HepG2 (cell line): ENCODE measurements around the gene EGFR. TPM values are rescaled to one million over a fixed set of nuclear protein-coding genes. Genes with fewer than 3 reads are reported as not detected.
A peak's percentile ranks its signal among the peaks of the same experiment; 100 is the strongest.

ENCODE experiments used
- ASH2L ChIP-seq: fragments of 300-600, 200-600 bp; sonication (generic); IDR thresholded peaks from 2 replicates; pipeline ENCODE4 v1.7.0; 2017; ENCODE audit warnings: low read depth, mild to moderate bottlenecking, moderate library complexity, mixed read lengths, low read length; ENCODE audit not compliant: insufficient read length
- CEBPG ChIP-seq: IDR thresholded peaks from 2 replicates; pipeline ENCODE4 v1.6.1; 2016
- CREB1 ChIP-seq, 2 experiments: fragments of 450-650 bp in 1 of 2; IDR thresholded peaks; 2 replicates each; pipeline ENCODE4 v1.6.1; 2016 to 2017; ENCODE audit warnings: control low read depth in 1 of 2, mild to moderate bottlenecking in 1 of 2, missing compliant biosample characterization in 1 of 2, missing genetic modification characterization in 1 of 2
- HOXA3 ChIP-seq: sonication (generic); formaldehyde crosslinking; IDR thresholded peaks from 2 replicates; pipeline ENCODE4 v1.5.0; 2020; ENCODE audit warnings: missing genetic modification reagents
- MAFG ChIP-seq: sonication (generic); formaldehyde crosslinking; IDR thresholded peaks from 2 replicates; pipeline ENCODE4 v1.5.1; 2020; ENCODE audit warnings: mild to moderate bottlenecking, missing genetic modification reagents
- NCOR1 ChIP-seq: fragments of 200-600 bp; sonication (generic); IDR thresholded peaks from 2 replicates; pipeline ENCODE4 v1.7.0; 2017; ENCODE audit warnings: antibody characterized with exemption, low read length, borderline replicate concordance
- SRSF1 ChIP-seq: fragments of 200-400 bp; formaldehyde crosslinking; optimal IDR thresholded peaks from 2 replicates; pipeline ENCODE3; 2017; ENCODE audit warnings: mild to moderate bottlenecking, low read depth, low read length, moderate library complexity
- ZFP36L2 ChIP-seq: sonication (generic); formaldehyde crosslinking; IDR thresholded peaks from 2 replicates; pipeline ENCODE4 v1.4.0; 2020; ENCODE audit warnings: missing genetic modification reagents
- ZFX ChIP-seq: sonication (generic); formaldehyde crosslinking; IDR thresholded peaks from 2 replicates; pipeline ENCODE4 v1.4.0; 2020; ENCODE audit warnings: mild to moderate bottlenecking, low read depth, missing genetic modification reagents, moderate library complexity
- ZNF138 ChIP-seq: sonication (generic); formaldehyde crosslinking; IDR thresholded peaks from 2 replicates; pipeline ENCODE4 v1.5.0; 2020; ENCODE audit warnings: mild to moderate bottlenecking, low read depth, missing genetic modification reagents
- ZNF142 ChIP-seq: sonication (generic); formaldehyde crosslinking; IDR thresholded peaks from 2 replicates; pipeline ENCODE4 v1.4.0; 2020; ENCODE audit warnings: missing genetic modification reagents
- ZNF180 ChIP-seq: sonication (generic); formaldehyde crosslinking; IDR thresholded peaks from 2 replicates; pipeline ENCODE4 v1.4.0; 2020; ENCODE audit warnings: low read depth, missing genetic modification reagents, borderline replicate concordance
- ZNF253 ChIP-seq: sonication (generic); formaldehyde crosslinking; IDR thresholded peaks from 2 replicates; pipeline ENCODE4 v1.8.0; 2022; ENCODE audit warnings: mild to moderate bottlenecking, missing genetic modification reagents, borderline replicate concordance
- ZNF260 ChIP-seq: sonication (generic); formaldehyde crosslinking; IDR thresholded peaks from 2 replicates; pipeline ENCODE4 v1.4.0; 2020; ENCODE audit warnings: missing genetic modification reagents, low read depth, mild to moderate bottlenecking, borderline replicate concordance
- ZNF326 ChIP-seq: sonication (generic); formaldehyde crosslinking; IDR thresholded peaks from 2 replicates; pipeline ENCODE4 v1.4.0; 2020; ENCODE audit warnings: missing genetic modification reagents, borderline replicate concordance
- ZNF33A ChIP-seq: sonication (generic); formaldehyde crosslinking; IDR thresholded peaks from 2 replicates; pipeline ENCODE4 v1.5.1; 2020; ENCODE audit warnings: missing genetic modification reagents, mild to moderate bottlenecking, moderate library complexity, borderline replicate concordance
- ZNF430 ChIP-seq: sonication (generic); formaldehyde crosslinking; IDR thresholded peaks from 2 replicates; pipeline ENCODE4 v1.9.0; 2021; ENCODE audit warnings: mild to moderate bottlenecking, missing genetic modification reagents
- ZNF446 ChIP-seq: sonication (generic); formaldehyde crosslinking; IDR thresholded peaks from 2 replicates; pipeline ENCODE4 v1.5.0; 2020; ENCODE audit warnings: mild to moderate bottlenecking, missing genetic modification reagents
- ZNF512B ChIP-seq: sonication (generic); formaldehyde crosslinking; IDR thresholded peaks from 2 replicates; pipeline ENCODE4 v1.5.1; 2020; ENCODE audit warnings: missing genetic modification reagents, mild to moderate bottlenecking, borderline replicate concordance
- polyA plus RNA-seq, 8 experiments: library from polyadenylated mRNA; depleted of rRNA in 3 of 8; stranded (reverse) in 7 of 8; unstranded in 1 of 8; fragments of >200 nt; fragmentation: Illumina TruSeq in 4 of 8; extraction: Trizol in 4 of 8; gene quantifications; 2 replicates each; pipeline versions ENCODE4 v1.2.1 to v1.2.3, GENCODE V29; 2011 to 2016; ENCODE audit warnings: low read depth in 4 of 8, missing spikeins in 1 of 8, mixed read lengths in 1 of 8; ENCODE audit not compliant: insufficient read depth in 1 of 8
- total RNA-seq, 5 experiments: library from RNA; depleted of rRNA; stranded (reverse); fragments of >200 nt; fragmentation: Illumina TruSeq; extraction: Trizol; gene quantifications; 2 replicates each; pipeline ENCODE4 v1.2.3, GENCODE V29; 2016; ENCODE audit warnings: low read depth in 1 of 5
- TF ChIP-seq, protein P1 (sequence below): sonication (generic); formaldehyde crosslinking; IDR thresholded peaks from 2 replicates; pipeline ENCODE4 v1.4.0; 2020; ENCODE audit warnings: mild to moderate bottlenecking, missing genetic modification reagents

EGFR gene
- total and polyA plus RNA-seq, 2 of the 13 experiments (the other 11 are each of a cell fraction or from before 2014, with no cell fraction given), result 7.0 to 10.0 TPM

DNA sequence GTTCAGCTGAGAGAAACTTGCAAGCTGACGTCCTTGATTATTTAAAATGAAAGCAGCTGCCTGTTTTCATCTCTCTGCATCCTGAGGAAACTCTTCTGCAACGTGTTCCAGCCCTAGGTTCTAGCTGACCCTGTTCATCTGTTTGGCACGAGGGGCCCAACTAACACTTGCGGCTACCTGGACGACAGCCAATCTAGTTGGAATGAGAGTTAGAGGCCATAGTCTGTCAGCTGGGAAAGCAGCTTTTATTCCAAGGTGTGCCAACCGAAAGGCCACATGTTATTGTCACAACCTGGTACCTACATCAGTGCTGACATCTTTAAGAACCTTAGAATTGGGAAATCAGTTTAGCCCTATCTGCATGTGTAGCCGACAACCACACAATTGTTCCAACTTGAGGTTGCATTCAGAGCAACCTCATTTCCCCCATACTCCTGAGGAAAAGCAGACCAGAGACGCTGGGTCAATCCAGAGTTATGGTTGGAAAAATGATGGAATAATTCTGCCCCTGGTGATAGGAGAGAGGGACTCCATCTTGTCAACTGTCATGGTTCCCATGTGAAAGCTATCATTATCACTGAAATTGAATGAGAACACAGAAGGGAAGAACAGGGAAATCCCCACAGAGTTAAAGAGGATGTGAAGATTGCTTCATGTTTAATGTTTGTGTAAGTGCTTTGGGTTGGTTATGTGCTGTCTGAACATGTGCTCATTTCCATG is 121.6 kb downstream of the EGFR start (continued):
- TF ChIP-seq ZNF260 (CRISPR knock-in tag) (no peak), ZNF326 (CRISPR knock-in tag) (no peak), SRSF1 (no peak), ZNF253 (no peak), ZFX (CRISPR knock-in tag) (0 out of 2 replicates have a peak, but pooled peaks have one; percentile 12), ZNF512B (CRISPR knock-in tag) (no peak), ZNF33A (no peak), ZNF446 (CRISPR knock-in tag) (no peak), MAFG (CRISPR knock-in tag) (no peak), ZNF138 (CRISPR knock-in tag) (no peak), ZNF180 (no peak), ZNF430 (0 out of 2 replicates have a peak, but pooled peaks have one; percentile 16), ASH2L (peak; percentile 25), ZNF142 (CRISPR knock-in tag) (no peak), NCOR1 (no peak), HOXA3 (CRISPR knock-in tag) (no peak), CEBPG (CRISPR knock-in tag) (peak; percentile 43; the same call in 1 of the 2 replicates), CREB1 (IDR thresholded peaks at IDR 0.05) (no peak), CREB1 (CRISPR knock-in tag; IDR thresholded peaks at IDR 0.05) (no peak), ZFP36L2 (CRISPR knock-in tag) (no peak)
- TF ChIP-seq, protein P1, sequence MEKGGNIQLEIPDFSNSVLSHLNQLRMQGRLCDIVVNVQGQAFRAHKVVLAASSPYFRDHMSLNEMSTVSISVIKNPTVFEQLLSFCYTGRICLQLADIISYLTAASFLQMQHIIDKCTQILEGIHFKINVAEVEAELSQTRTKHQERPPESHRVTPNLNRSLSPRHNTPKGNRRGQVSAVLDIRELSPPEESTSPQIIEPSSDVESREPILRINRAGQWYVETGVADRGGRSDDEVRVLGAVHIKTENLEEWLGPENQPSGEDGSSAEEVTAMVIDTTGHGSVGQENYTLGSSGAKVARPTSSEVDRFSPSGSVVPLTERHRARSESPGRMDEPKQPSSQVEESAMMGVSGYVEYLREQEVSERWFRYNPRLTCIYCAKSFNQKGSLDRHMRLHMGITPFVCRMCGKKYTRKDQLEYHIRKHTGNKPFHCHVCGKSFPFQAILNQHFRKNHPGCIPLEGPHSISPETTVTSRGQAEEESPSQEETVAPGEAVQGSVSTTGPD, result no peak
